ENCODE data around the gene REV3L. TPM values are rescaled to one million over a fixed set of nuclear protein-coding genes. Genes with fewer than 3 reads are reported as not detected.
"Not testable (repeated sequence)": the region's sequence is repeated elsewhere in the genome, so short reads cannot be mapped to it uniquely, and the experiment has no call there.

Gene REV3L
- total and polyA plus RNA-seq, 12 donors, result 16.8 to 45.7 (median 26.6) TPM

DNA sequence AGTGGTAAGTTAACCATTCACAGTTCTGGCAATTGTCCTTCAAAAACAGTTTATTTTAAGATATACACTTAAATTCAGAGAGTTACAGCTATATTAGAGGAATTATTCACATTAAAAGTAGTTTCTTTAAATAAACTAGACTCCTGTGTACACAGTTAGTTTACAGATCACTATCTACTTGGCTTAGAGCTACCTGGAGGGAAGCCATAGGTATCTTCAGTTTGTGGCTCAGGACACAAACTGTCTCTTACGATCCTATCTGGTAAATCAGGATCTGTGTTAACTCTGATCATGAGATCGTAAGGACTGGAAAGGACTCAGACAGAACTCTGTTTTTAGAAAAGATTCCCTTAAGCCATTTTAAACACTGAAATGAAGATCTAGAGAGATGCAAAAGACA is 160.9 kb downstream of the REV3L start:
- no peak for TF ChIP-seq POLR2A (IDR thresholded peaks at IDR 0.05)
- TF ChIP-seq, protein P1, sequence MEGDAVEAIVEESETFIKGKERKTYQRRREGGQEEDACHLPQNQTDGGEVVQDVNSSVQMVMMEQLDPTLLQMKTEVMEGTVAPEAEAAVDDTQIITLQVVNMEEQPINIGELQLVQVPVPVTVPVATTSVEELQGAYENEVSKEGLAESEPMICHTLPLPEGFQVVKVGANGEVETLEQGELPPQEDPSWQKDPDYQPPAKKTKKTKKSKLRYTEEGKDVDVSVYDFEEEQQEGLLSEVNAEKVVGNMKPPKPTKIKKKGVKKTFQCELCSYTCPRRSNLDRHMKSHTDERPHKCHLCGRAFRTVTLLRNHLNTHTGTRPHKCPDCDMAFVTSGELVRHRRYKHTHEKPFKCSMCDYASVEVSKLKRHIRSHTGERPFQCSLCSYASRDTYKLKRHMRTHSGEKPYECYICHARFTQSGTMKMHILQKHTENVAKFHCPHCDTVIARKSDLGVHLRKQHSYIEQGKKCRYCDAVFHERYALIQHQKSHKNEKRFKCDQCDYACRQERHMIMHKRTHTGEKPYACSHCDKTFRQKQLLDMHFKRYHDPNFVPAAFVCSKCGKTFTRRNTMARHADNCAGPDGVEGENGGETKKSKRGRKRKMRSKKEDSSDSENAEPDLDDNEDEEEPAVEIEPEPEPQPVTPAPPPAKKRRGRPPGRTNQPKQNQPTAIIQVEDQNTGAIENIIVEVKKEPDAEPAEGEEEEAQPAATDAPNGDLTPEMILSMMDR (IDR thresholded peaks at IDR 0.05), result no peak

DNA sequence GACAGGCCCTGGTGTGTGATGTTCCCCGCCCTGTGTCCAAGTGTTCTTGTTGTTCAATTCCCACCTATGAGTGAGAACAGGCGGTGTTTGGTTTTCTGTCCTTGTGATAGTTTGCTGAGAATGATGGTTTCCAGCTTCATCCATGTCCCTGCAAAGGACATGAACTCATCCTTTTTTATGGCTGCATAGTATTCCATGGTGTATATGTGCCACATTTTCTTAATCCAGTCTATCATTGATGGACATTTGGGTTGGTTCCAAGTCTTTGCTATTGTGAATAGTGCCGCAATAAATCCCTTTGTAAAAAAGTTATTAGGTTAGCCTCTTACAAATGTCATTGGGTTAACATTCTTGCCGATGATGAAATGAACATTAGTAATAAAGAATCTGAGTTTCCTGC is 175.1 kb downstream of the REV3L start:
- DNase-seq; intact Hi-C loops (cut with DNase I); H3K9me3 ChIP-seq (replicated peaks in 1 of 3); H3K4me3 ChIP-seq; H3K27me3 ChIP-seq; H3K27ac ChIP-seq; H3K4me1 ChIP-seq (replicated peaks in 1 of 2): not testable (repeated sequence)
- peaks cover 0 to 62% of the 10 kb centered on the region in 2 donors for H3K36me3 ChIP-seq (replicated peaks in 1 of 2)
- 96 to 100% (median 97%) methylated on average over 3 to 4 of the region's 4 CpGs for WGBS, 4 donors

More for the DNA sequence above, 160.9 kb downstream of the REV3L start:
- Histone ChIP-seq H3K9me3 (replicated peaks in 1 of 3) (no peaks in the 10 kb centered on the region), H3K4me3 (no peak overlapping the region), H3K36me3 (replicated peaks in 1 of 2) (peaks cover 0 to 33% of the 10 kb centered on the region in 2 donors), H3K4me1 (replicated peaks in 1 of 2) (no peaks in the 10 kb centered on the region), H3K27me3 (no peaks in the 10 kb centered on the region), H3K27ac (no peak overlapping the region)
- intact Hi-C loops (cut with DNase I), result no loop called here
- no peak for DNase-seq
- WGBS, 4 donors, result 91 to 98% (median 96%) methylated on average over 2 of the region's 2 CpGs

DNA sequence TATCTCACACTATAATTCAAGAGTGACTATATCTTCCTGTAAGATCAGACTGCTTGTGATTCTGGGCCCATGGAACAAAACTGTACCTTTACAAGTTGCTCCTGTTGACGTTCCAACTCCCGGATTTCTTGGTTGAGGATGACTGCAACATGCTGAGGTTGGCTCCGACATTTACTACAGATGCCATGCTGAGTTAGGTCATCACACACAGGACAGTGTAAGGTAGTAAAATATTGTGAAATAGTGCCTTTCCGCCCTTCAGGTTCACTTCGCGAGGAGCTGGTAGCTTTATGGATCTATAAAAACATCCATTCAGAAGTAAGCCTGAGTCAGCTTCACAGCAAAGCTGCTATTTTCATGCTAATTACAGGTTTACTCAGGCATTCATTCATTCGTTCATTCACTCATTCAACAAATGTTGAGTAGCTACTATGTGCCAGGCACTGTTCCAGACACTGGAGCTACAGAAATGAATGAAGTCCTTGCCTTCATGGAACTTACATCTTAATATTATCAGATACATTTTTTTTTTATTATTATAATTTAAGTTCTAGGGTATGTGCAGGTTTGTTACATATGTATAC is 175.7 kb downstream of the REV3L start:
- Histone ChIP-seq H3K27ac (no peak overlapping the region), H3K27me3 (no peaks in the 10 kb centered on the region), H3K4me1 (replicated peaks in 1 of 2) (no peaks in the 10 kb centered on the region), H3K4me3 (no peak overlapping the region), H3K9me3 (replicated peaks in 1 of 3) (no peaks in the 10 kb centered on the region), H3K36me3 (replicated peaks in 1 of 2) (peaks cover 0 to 62% of the 10 kb centered on the region in 2 donors)
- DNase-seq, result no peak
- TF ChIP-seq, protein P1 (IDR thresholded peaks at IDR 0.05), result no peak
- TF ChIP-seq POLR2A (IDR thresholded peaks at IDR 0.05), result no peak
- intact Hi-C loops (cut with DNase I), result no loop called here
- WGBS, 4 donors, result 90 to 96% (median 95%) methylated on average over 7 of the region's 7 CpGs

DNA sequence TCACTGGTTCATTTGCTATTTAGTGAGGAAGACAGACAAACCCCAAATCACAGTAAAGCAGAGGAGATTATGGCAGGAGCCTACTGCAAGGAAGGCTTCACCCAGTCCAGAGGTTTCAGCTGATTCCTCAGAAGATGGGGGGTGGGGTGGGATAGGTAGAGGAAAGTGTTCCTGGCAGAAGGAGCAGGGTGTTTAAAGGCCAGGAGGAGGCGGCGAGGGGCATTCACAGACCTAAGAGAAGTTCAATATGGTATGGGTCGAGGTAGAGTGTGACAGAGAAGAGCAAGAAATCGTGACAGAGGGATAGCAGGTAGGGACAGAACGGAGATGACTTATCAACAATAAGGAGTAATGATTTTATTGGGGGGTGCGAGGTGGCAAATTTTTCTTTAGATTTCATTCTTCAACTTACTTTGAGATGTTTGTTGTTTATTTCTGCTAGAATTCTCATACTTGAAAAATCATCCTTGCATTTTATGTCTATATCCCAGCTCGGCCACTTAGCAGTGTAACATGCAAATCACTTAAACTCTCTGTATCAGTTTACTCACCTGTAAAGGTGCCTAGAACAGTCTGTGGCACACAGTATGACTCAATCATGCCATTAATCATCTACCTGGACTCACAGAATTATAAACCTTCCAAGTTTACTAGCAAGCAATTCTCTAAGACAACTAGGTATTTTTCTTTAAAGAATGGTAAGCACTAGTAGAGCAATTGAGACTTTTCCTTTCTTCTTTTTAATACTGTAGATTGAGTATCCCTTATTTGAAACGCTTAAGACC is 176.7 kb downstream of the REV3L start:
- TF ChIP-seq, protein P1 (IDR thresholded peaks at IDR 0.05), result no peak
- TF ChIP-seq POLR2A (IDR thresholded peaks at IDR 0.05), result no peak
- DNase-seq, result no peak
- 95 to 96% (median 96%) methylated on average over 8 of the region's 8 CpGs for WGBS, 4 donors
- Histone ChIP-seq H3K4me1 (replicated peaks in 1 of 2) (no peaks in the 10 kb centered on the region), H3K27me3 (no peaks in the 10 kb centered on the region), H3K9me3 (replicated peaks in 1 of 3) (no peaks in the 10 kb centered on the region), H3K27ac (no peak overlapping the region), H3K4me3 (no peak overlapping the region), H3K36me3 (replicated peaks in 1 of 2) (peaks cover 0 to 54% of the 10 kb centered on the region in 2 donors)
- intact Hi-C loops (cut with DNase I), result no loop called here

Measured in adrenal gland (tissue), 12 donors.